Neuronal stem cell (in vitro differentiated cells): ENCODE results near the gene SMG7.

Experiments
- DNase-seq: peaks from one replicate; pipeline ENCODE4 v3.0.0-alpha.2; 2013; ENCODE audit warnings: low spot score
- H2AFZ ChIP-seq: one replicate; pipeline ENCODE4 v1.6.1; 2013; ENCODE audit warnings: mild to moderate bottlenecking, low read length, inconsistent platforms
- H2AK5ac ChIP-seq: 2 replicates; pipeline ENCODE4 v1.6.1; 2013; ENCODE audit warnings: low read depth, mild to moderate bottlenecking, inconsistent platforms, low read length, moderate library complexity, mixed read lengths
- H2BK120ac ChIP-seq: 2 replicates; pipeline ENCODE4 v1.6.1; 2013; ENCODE audit warnings: low read depth, mild to moderate bottlenecking, inconsistent platforms, low read length, moderate library complexity, mixed read lengths
- H2BK12ac ChIP-seq: one replicate; pipeline ENCODE4 v1.6.1; 2013; ENCODE audit warnings: low read length, inconsistent platforms
- H2BK15ac ChIP-seq: 2 replicates; pipeline ENCODE4 v1.6.1; 2013; ENCODE audit warnings: mild to moderate bottlenecking, low read length, inconsistent platforms, mixed read lengths
- H2BK5ac ChIP-seq: one replicate; pipeline ENCODE4 v1.6.1; 2013; ENCODE audit warnings: inconsistent platforms, mild to moderate bottlenecking, low read length, moderate library complexity
- H3K14ac ChIP-seq: one replicate; pipeline ENCODE4 v1.6.1; 2013; ENCODE audit warnings: low read length, inconsistent platforms
- H3K18ac ChIP-seq: 2 replicates; pipeline ENCODE4 v1.6.1; 2013; ENCODE audit warnings: low read length, inconsistent platforms
- H3K23ac ChIP-seq: 2 replicates; pipeline ENCODE4 v1.6.1; 2013; ENCODE audit warnings: low read depth, mild to moderate bottlenecking, mixed read lengths, low read length, inconsistent platforms; ENCODE audit not compliant: poor library complexity
- H3K27ac ChIP-seq: replicated peaks from 3 replicates; pipeline ENCODE4 v1.5.1; 2013; ENCODE audit warnings: low read length, inconsistent platforms
- H3K27me3 ChIP-seq, 3 experiments: 2 replicates each; pipeline ENCODE4 v1.6.1; 2013; ENCODE audit warnings: low read length in 3 of 3, mild to moderate bottlenecking in 2 of 3, inconsistent platforms in 1 of 3, low read depth in 1 of 3, mixed read lengths in 1 of 3, moderate library complexity in 1 of 3; ENCODE audit not compliant: control insufficient read depth in 3 of 3, insufficient read depth in 3 of 3
- H3K36me3 ChIP-seq, 2 donors: replicated peaks in 1 of 2; 2 replicates each; pipeline ENCODE4 v1.6.1; 2013; ENCODE audit warnings: low read length in 2 of 2; ENCODE audit not compliant: control insufficient read depth in 2 of 2, insufficient read depth in 2 of 2
- H3K4ac ChIP-seq: 2 replicates; pipeline ENCODE4 v1.6.1; 2013; ENCODE audit warnings: inconsistent platforms, mild to moderate bottlenecking, low read length, moderate library complexity
- H3K4me1 ChIP-seq, 2 donors: 1 replicate in 1 of 2; 2 replicates in 1 of 2; pipeline ENCODE4 v1.6.1; 2013; ENCODE audit warnings: low read length in 2 of 2, low read depth in 1 of 2; ENCODE audit not compliant: control insufficient read depth in 2 of 2, insufficient read depth in 1 of 2
- H3K4me2 ChIP-seq: one replicate; pipeline ENCODE4 v1.6.1; 2013; ENCODE audit warnings: mild to moderate bottlenecking, low read length, inconsistent platforms; ENCODE audit not compliant: insufficient read depth, poor library complexity, severe bottlenecking
- H3K4me3 ChIP-seq, 2 donors: 2 replicates each; pipeline ENCODE4 v1.5.1; 2013; ENCODE audit warnings: low read length in 2 of 2, mild to moderate bottlenecking in 2 of 2, inconsistent platforms in 1 of 2, moderate library complexity in 1 of 2
- H3K79me1 ChIP-seq: one replicate; pipeline ENCODE4 v1.6.1; 2013; ENCODE audit warnings: low read depth, mild to moderate bottlenecking, inconsistent platforms, low read length, moderate library complexity
- H3K9ac ChIP-seq: one replicate; pipeline ENCODE4 v1.6.1; 2013; ENCODE audit warnings: mild to moderate bottlenecking, low read depth, low read length, inconsistent platforms; ENCODE audit not compliant: poor library complexity
- H3K9me3 ChIP-seq, 2 donors: replicated peaks in 1 of 2; 2 replicates each; pipeline versions ENCODE3 to v1.6.1; 2013; ENCODE audit warnings: low read length in 2 of 2, mild to moderate bottlenecking in 2 of 2, inconsistent platforms in 1 of 2, low read depth in 1 of 2, mixed read lengths in 1 of 2, moderate library complexity in 1 of 2; ENCODE audit not compliant: control insufficient read depth in 2 of 2, insufficient read depth in 1 of 2
- H4K8ac ChIP-seq: one replicate; pipeline ENCODE4 v1.6.1; 2013; ENCODE audit warnings: low read depth, mild to moderate bottlenecking, inconsistent platforms, low read length, moderate library complexity
- H4K91ac ChIP-seq: one replicate; pipeline ENCODE4 v1.6.1; 2013; ENCODE audit warnings: low read length, low read depth, mild to moderate bottlenecking, inconsistent platforms; ENCODE audit not compliant: poor library complexity
- WGBS, 2 donors: extraction: QIAGEN DNeasy Blood & Tissue Kit; methylation state at CpG; one replicate each; pipeline ENCODE4 v1.1.7; 2013; ENCODE audit warnings: missing lambda C conversion rate in 2 of 2, mixed read lengths in 1 of 2; ENCODE audit not compliant: insufficient read length in 2 of 2, insufficient replicate concordance in 1 of 2; ENCODE audit errors: extremely low coverage in 2 of 2; 5-methylcytosine and 5-hydroxymethylcytosine counted together

The SMG7 gene

DNA sequence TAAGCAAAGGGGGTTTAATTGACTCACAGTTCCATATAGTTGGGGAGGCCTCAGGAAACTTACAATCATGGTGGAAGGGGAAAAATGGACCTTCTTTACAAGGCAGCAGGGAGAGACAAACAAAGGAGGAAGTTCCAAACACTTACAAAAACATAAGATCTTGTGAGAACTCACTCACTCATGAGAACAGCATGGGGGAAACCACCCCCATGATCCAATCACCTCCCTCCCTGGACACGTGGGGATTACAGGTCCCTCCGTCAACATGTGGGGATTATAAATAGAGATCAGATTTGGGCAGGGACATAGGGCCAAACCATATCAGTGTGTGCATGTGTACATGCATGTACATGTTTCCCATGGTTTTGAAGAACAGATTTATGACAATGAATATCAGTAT lies 5.5 kb upstream of the SMG7 start:
- H2AK5ac ChIP-seq, result no peak overlapping the region
- H3K9ac ChIP-seq, result no peak overlapping the region
- H4K8ac ChIP-seq, result no peak overlapping the region
- H2BK5ac ChIP-seq, result no peak overlapping the region
- H3K4ac ChIP-seq, result no peak overlapping the region
- H3K27ac ChIP-seq, result no peak overlapping the region
- peaks cover 1 to 5% of the 10 kb centered on the region in 2 donors for H3K4me1 ChIP-seq
- no peak for DNase-seq
- WGBS, 2 donors, result no CpG with 5 or more reads among the region's 2 CpGs
- no peak overlapping the region for H2BK120ac ChIP-seq
- H2BK12ac ChIP-seq, result no peak overlapping the region
- H3K36me3 ChIP-seq, result no peaks in the 10 kb centered on the region
- H3K27me3 ChIP-seq, result no peaks in the 10 kb centered on the region
- H3K23ac ChIP-seq, result no peak overlapping the region
- H2AFZ ChIP-seq, result no peak overlapping the region
- H3K4me2 ChIP-seq, result no peak overlapping the region
- no peak overlapping the region for H3K18ac ChIP-seq
- H2BK15ac ChIP-seq, result no peak overlapping the region
- H3K79me1 ChIP-seq, result no peaks in the 10 kb centered on the region
- no peaks in the 10 kb centered on the region for H3K9me3 ChIP-seq
- H3K4me3 ChIP-seq, result no peak overlapping the region
- no peak overlapping the region for H4K91ac ChIP-seq
- no peak overlapping the region for H3K14ac ChIP-seq

DNA sequence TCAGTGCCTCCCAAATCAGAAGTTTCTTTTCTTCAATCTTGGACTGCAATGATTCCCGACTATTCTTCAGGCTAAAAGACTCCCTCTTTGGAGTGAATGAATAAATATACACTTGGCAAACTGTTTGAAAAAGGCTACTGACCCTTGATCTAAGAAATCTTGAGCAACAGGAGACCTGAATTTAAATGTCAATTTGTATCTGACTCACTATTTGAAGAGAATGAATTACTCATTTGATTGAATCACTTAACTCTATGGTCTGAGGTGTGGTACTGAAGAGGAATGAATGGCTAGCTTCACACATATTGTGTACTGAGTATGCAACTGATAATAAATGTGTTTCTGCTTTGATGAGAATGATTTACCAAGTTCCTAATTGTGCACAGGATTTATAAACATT lies 4.6 kb upstream of the SMG7 start:
- Histone ChIP-seq H2BK12ac (no peak overlapping the region), H2BK5ac (no peak overlapping the region), H3K4me1 (peaks cover 1 to 5% of the 10 kb centered on the region in 2 donors), H3K9me3 (no peaks in the 10 kb centered on the region), H3K4ac (no peak overlapping the region), H3K79me1 (peaks cover 3% of the 10 kb centered on the region), H4K91ac (no peak overlapping the region), H2AFZ (no peak overlapping the region), H3K36me3 (no peaks in the 10 kb centered on the region), H3K18ac (no peak overlapping the region), H4K8ac (no peak overlapping the region), H2AK5ac (no peak overlapping the region), H3K4me3 (no peak overlapping the region), H3K14ac (no peak overlapping the region), H2BK15ac (no peak overlapping the region), H3K4me2 (no peak overlapping the region), H3K9ac (no peak overlapping the region), H3K27ac (no peak overlapping the region), H3K23ac (no peak overlapping the region), H3K27me3 (no peaks in the 10 kb centered on the region), H2BK120ac (no peak overlapping the region)
- DNase-seq, result no peak
- no CpG with 5 or more reads among the region's 1 CpG for WGBS, 2 donors

DNA sequence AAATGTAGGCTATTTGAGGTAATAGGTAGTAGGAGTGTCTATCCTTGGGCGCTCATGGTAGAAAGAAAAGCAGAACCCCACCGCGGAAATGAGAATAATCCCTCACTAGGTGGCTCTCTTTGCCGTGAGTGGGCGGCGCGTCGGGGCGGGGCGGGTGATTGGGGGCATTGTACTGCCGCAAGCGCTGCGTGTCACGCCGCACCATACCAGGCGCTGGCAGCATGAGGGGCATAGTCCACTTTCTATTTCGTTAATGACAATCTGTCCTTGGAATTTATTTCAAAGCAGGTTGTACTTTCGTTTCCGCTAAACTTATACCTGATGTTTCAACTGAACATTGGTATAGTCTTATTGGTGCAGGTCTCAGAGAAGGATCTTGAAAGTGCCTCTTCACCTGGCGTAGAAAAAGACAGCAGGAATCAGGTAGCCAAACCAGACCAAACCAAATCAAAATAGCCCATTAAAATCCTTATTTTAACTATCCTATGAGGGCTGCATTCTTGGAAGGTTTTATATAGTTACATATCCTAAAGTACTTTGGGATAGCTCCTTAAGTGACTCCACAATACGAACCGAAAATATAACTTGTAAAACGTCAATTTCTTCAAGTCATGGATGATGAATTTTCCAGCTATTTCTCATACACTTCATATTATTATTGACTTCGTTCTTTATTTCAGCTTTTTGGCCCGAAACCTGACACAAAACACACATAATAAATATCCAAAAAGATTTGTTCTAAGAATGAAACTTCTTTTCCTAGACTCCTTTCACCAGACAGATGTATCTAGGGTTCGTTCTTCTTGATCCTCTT lies 1.9 kb upstream of the SMG7 start:
- no peak overlapping the region for H3K23ac ChIP-seq
- no peak overlapping the region for H4K91ac ChIP-seq
- peak overlapping the region; percentile 96 for H3K4me2 ChIP-seq
- no peak overlapping the region for H2BK12ac ChIP-seq
- H3K18ac ChIP-seq, result no peak overlapping the region
- H4K8ac ChIP-seq, result no peak overlapping the region
- H3K14ac ChIP-seq, result no peak overlapping the region
- H3K9me3 ChIP-seq, result no peaks in the 10 kb centered on the region
- no peaks in the 10 kb centered on the region for H3K27me3 ChIP-seq
- H3K27ac ChIP-seq, result peak overlapping the region; percentile 99
- peak overlapping the region; percentile 92 to 93 for H3K4me3 ChIP-seq
- peak overlapping the region; percentile 100 for H2AFZ ChIP-seq
- peaks cover 0 to 17% of the 10 kb centered on the region in 2 donors for H3K36me3 ChIP-seq
- DNase-seq, result peak; percentile 54
- H3K4ac ChIP-seq, result no peak overlapping the region
- peaks cover 6 to 10% of the 10 kb centered on the region in 2 donors for H3K4me1 ChIP-seq
- H3K9ac ChIP-seq, result no peak overlapping the region
- H2BK120ac ChIP-seq, result no peak overlapping the region
- no peak overlapping the region for H2BK5ac ChIP-seq
- no CpG with 5 or more reads among the region's 26 CpGs for WGBS, 2 donors
- H3K79me1 ChIP-seq, result peaks cover 10% of the 10 kb centered on the region
- peak overlapping the region; percentile 92 for H2BK15ac ChIP-seq
- H2AK5ac ChIP-seq, result no peak overlapping the region

DNA sequence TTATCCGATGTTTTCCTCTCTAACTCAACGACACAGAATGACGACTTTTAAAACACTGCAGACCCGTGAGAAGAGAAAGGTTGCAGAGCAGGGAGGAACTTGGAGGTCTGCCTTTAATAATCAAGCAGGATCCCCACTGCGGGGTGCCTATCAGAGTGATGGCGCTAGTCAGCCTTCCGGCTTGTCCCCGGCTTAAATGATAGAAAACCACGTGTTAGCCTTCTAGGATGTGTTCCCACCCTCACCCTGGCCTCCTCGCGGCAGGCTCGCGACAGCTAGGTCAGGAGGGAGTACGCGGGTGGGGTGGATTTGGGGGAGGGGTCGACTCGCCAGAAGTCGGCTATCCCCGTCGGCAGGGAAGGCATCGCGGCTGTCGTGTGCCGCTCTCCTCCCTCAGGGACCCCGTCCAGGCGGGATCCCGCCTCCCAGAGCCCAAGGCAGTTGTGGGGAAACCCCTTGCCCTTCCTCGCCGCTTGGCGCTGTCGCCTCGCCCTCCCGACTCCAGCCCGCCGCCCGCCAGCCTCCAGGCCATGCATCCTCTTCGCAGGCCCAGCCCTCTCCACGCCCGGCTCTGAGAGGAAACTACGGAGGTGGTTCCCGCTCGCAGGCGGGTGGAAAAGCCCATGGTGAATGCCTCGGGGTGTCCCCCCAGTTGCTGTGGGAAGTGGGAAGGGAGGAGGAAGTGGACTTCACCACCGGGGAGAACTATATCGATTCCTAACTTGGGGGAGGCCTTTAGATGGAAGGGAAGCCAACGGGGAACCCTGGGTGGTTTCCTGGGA lies 1.1 kb upstream of the SMG7 start:
- peak overlapping the region; percentile 92 to 93 for H3K4me3 ChIP-seq
- H3K4me2 ChIP-seq, result peak overlapping the region; percentile 96

More for the DNA sequence above, 1.1 kb upstream of the SMG7 start:
- Histone ChIP-seq H3K79me1 (peaks cover 10% of the 10 kb centered on the region), H4K8ac (no peak overlapping the region), H3K14ac (no peak overlapping the region), H3K23ac (peak overlapping the region; percentile 40), H3K4me1 (peaks cover 6 to 10% of the 10 kb centered on the region in 2 donors), H3K36me3 (peaks cover 0 to 19% of the 10 kb centered on the region in 2 donors), H2BK120ac (peak overlapping the region; percentile 88), H3K18ac (peak overlapping the region; percentile 89), H3K4ac (peak overlapping the region; percentile 26), H3K9ac (peak overlapping the region; percentile 90), H2AFZ (peak overlapping the region; percentile 100), H4K91ac (no peak overlapping the region), H2BK5ac (peak overlapping the region; percentile 98), H3K27me3 (no peaks in the 10 kb centered on the region), H2AK5ac (no peak overlapping the region), H2BK15ac (peak overlapping the region; percentile 92), H3K9me3 (no peaks in the 10 kb centered on the region), H2BK12ac (peak overlapping the region; percentile 69), H3K27ac (peak overlapping the region; percentile 99)
- no peak for DNase-seq
- no CpG with 5 or more reads among the region's 47 CpGs for WGBS, 2 donors
